GM23338 (cell line): ENCODE data around the gene RNF157. TPM values are rescaled to one million over a fixed set of nuclear protein-coding genes. Genes with fewer than 3 reads are reported as not detected.

Experiments
- ATAC-seq: fragments of 200-7000 bp; cut with Tn5 transposase; 3 replicates; pipeline ENCODE4 v1.9.1; 2020
- DNase-seq: peaks from one replicate; pipeline ENCODE4 v3.0.0-alpha.2; 2015; ENCODE audit warnings: low spot score
- H2AFZ ChIP-seq: fragments of 200-600 bp; sonication (generic); 2 replicates; pipeline ENCODE4 v1.8.0; 2016; ENCODE audit warnings: antibody characterized with exemption, mild to moderate bottlenecking, moderate library complexity
- H3F3A ChIP-seq: fragments of 200-600 bp; sonication (generic); replicated peaks from 2 replicates; pipeline ENCODE4 v1.8.0; 2017; ENCODE audit warnings: antibody characterized with exemption, mixed run types, low read depth
- H3K27ac ChIP-seq: fragments of 200-600 bp; sonication (generic); 2 replicates; pipeline ENCODE4 v1.6.1; 2016; ENCODE audit warnings: low read depth
- H3K27me3 ChIP-seq: fragments of 200-600 bp; sonication (generic); 2 replicates; pipeline ENCODE4 v1.8.0; 2016; ENCODE audit warnings: mild to moderate bottlenecking, mixed run types, moderate library complexity; ENCODE audit not compliant: insufficient read depth
- H3K36me3 ChIP-seq: fragments of 200-600 bp; sonication (generic); 2 replicates; pipeline ENCODE4 v1.8.0; 2016; ENCODE audit warnings: mild to moderate bottlenecking; ENCODE audit not compliant: insufficient read depth
- H3K4me1 ChIP-seq: fragments of 200-600 bp; sonication (generic); 2 replicates; pipeline ENCODE4 v1.8.0; 2016; ENCODE audit warnings: mild to moderate bottlenecking, moderate library complexity; ENCODE audit not compliant: insufficient read depth
- H3K4me2 ChIP-seq: fragments of 200-600 bp; sonication (generic); 2 replicates; pipeline ENCODE4 v1.7.1; 2017; ENCODE audit warnings: mixed run types
- H3K4me3 ChIP-seq: fragments of 200-600 bp; sonication (generic); 2 replicates; pipeline ENCODE4 v1.6.1; 2016; ENCODE audit warnings: mixed run types
- H3K79me2 ChIP-seq: fragments of 200-600 bp; sonication (generic); replicated peaks from 2 replicates; pipeline ENCODE4 v1.8.0; 2017; ENCODE audit warnings: mild to moderate bottlenecking; ENCODE audit not compliant: insufficient read depth
- H3K9me2 ChIP-seq: fragments of 200-600 bp; sonication (generic); 2 replicates; pipeline ENCODE4 v1.8.0; 2017; ENCODE audit not compliant: insufficient read depth
- H4K20me1 ChIP-seq: fragments of 200-600 bp; sonication (generic); replicated peaks from 2 replicates; pipeline ENCODE4 v1.8.0; 2017; ENCODE audit warnings: mild to moderate bottlenecking; ENCODE audit not compliant: insufficient read depth
- H3K27ac Mint-ChIP-seq: 2 replicates; pipeline ENCODE4 v1.8.0; 2020; ENCODE audit warnings: inconsistent platforms, mild to moderate bottlenecking, moderate library complexity, mixed read lengths
- H3K27me3 Mint-ChIP-seq: 3 replicates; pipeline ENCODE4 v1.8.0; 2022; ENCODE audit warnings: low read depth, mild to moderate bottlenecking, moderate library complexity, mixed read lengths, inconsistent platforms; ENCODE audit not compliant: insufficient read depth, poor library complexity
- H3K36me3 Mint-ChIP-seq: 3 replicates; pipeline ENCODE4 v1.8.0; 2021; ENCODE audit warnings: low read depth, mild to moderate bottlenecking, inconsistent platforms, moderate library complexity, mixed read lengths
- H3K4me1 Mint-ChIP-seq: 3 replicates; pipeline ENCODE4 v1.8.0; 2020; ENCODE audit warnings: mild to moderate bottlenecking, inconsistent platforms, mixed read lengths
- H3K4me3 Mint-ChIP-seq: 3 replicates; pipeline ENCODE4 v1.8.0; 2021; ENCODE audit warnings: moderate library complexity, mild to moderate bottlenecking, inconsistent platforms, mixed read lengths
- H3K9me3 Mint-ChIP-seq: 3 replicates; pipeline ENCODE4 v1.8.0; 2020; ENCODE audit warnings: moderate library complexity, mild to moderate bottlenecking, inconsistent platforms, mixed read lengths
- CREB1 ChIP-seq: fragments of 250-450 bp; sonication (Bioruptor Pico); IDR thresholded peaks from 2 replicates; pipeline ENCODE4 v1.5.0; 2020; ENCODE audit warnings: low read depth, mild to moderate bottlenecking, moderate library complexity
- CTCF ChIP-seq, 2 experiments: fragments of 200-600 bp in 1 of 2; sonication (generic) in 1 of 2; conservative IDR thresholded peaks; 2 replicates each; pipeline versions ENCODE4 v1.5.1 to v1.6.1; 2016 to 2017; ENCODE audit warnings: antibody characterized with exemption in 2 of 2, low read depth in 2 of 2, mild to moderate bottlenecking in 2 of 2, moderate library complexity in 1 of 2
- ETS1 ChIP-seq: IDR thresholded peaks from 2 replicates; pipeline ENCODE4 v1.6.1; 2016; ENCODE audit warnings: antibody characterized with exemption
- EZH2 ChIP-seq: fragments of 200-600 bp; sonication (generic); IDR thresholded peaks from one replicate; pipeline ENCODE4 v1.8.0; 2017; ENCODE audit warnings: antibody characterized with exemption, mild to moderate bottlenecking, low read depth; ENCODE audit not compliant: unreplicated experiment
- EZH2phosphoT487 ChIP-seq: fragments of 200-600 bp; sonication (generic); IDR thresholded peaks from one replicate; pipeline ENCODE4 v1.8.1; 2018; ENCODE audit warnings: antibody characterized with exemption; ENCODE audit not compliant: unreplicated experiment
- JUNB ChIP-seq: IDR thresholded peaks from one replicate; pipeline ENCODE4 v1.6.1; 2016; ENCODE audit warnings: antibody characterized with exemption; ENCODE audit not compliant: unreplicated experiment
- NANOG ChIP-seq: IDR thresholded peaks from 2 replicates; pipeline ENCODE4 v1.6.1; 2016; ENCODE audit warnings: antibody characterized with exemption, borderline replicate concordance
- POLR2AphosphoS5 ChIP-seq: IDR thresholded peaks from 2 replicates; pipeline ENCODE4 v1.6.1; 2016; ENCODE audit warnings: antibody characterized with exemption, low read depth
- REST ChIP-seq: IDR thresholded peaks from one replicate; pipeline ENCODE4 v1.6.1; 2018; ENCODE audit warnings: antibody characterized with exemption; ENCODE audit not compliant: unreplicated experiment
- STAT1 ChIP-seq: IDR thresholded peaks from one replicate; pipeline ENCODE4 v1.6.1; 2016; ENCODE audit warnings: antibody characterized with exemption; ENCODE audit not compliant: unreplicated experiment
- ZNF114 ChIP-seq: fragments of 250-450 bp; sonication (Bioruptor Pico); IDR thresholded peaks from 2 replicates; pipeline ENCODE4 v1.5.0; 2020; ENCODE audit warnings: mild to moderate bottlenecking, moderate library complexity
- ZNF331 ChIP-seq: fragments of 250-450 bp; sonication (Bioruptor Pico); IDR thresholded peaks from 2 replicates; pipeline ENCODE4 v1.5.0; 2020; ENCODE audit warnings: low read depth, mild to moderate bottlenecking, moderate library complexity
- ZNF462 ChIP-seq: fragments of 250-450 bp; sonication (Bioruptor Pico); IDR thresholded peaks from 2 replicates; pipeline ENCODE4 v1.5.0; 2020; ENCODE audit warnings: mild to moderate bottlenecking, moderate library complexity
- polyA plus RNA-seq: library from polyadenylated mRNA; unstranded; fragments of >200 nt; fragmentation: Nextera tagmentation; extraction: Ambion mirVana; gene quantifications from 2 replicates; pipeline ENCODE4 v1.2.1, GENCODE V29; 2016
- total RNA-seq: library from RNA; depleted of rRNA; stranded (reverse); fragments of >200 nt; shearing (Covaris generic); gene quantifications from 2 replicates; pipeline ENCODE4 v1.2.3, GENCODE V29; 2014

Gene RNF157
- total and polyA plus RNA-seq, 2 experiments from 2014 or later: 7.8 to 11.7 TPM

- H3K4me3 ChIP-seq: no peak overlapping the region
- TF ChIP-seq ZNF114 (CRISPR knock-in tag): no peak
- TF ChIP-seq CTCF (conservative IDR thresholded peaks at IDR 0.05; ENCODE audit: low read depth in 2 of 2): no peak
- no peak for TF ChIP-seq JUNB
- TF ChIP-seq NANOG: no peak
- TF ChIP-seq POLR2AphosphoS5: no peak
- no peak for TF ChIP-seq EZH2phosphoT487
- no peak for TF ChIP-seq ETS1
- TF ChIP-seq ZNF331 (CRISPR knock-in tag): no peak
- no peak for TF ChIP-seq REST
- no peak for TF ChIP-seq ZNF462 (CRISPR knock-in tag)
- TF ChIP-seq CREB1 (CRISPR knock-in tag): no peak
- no peak for TF ChIP-seq STAT1
- TF ChIP-seq EZH2: no peak
- no peak overlapping the region for H2AFZ ChIP-seq
- DNase-seq (no peak), ATAC-seq (no peak)
- peaks cover 8% of the 10 kb centered on the region for H3K4me1 ChIP-seq
- H3K9me3 Mint-ChIP-seq: no peaks in the 10 kb centered on the region
- no peak overlapping the region for H3K4me3 Mint-ChIP-seq
- peaks cover 5% of the 10 kb centered on the region; the same call in 1 of the 3 replicates for H3K36me3 Mint-ChIP-seq
- no peaks in the 10 kb centered on the region for H4K20me1 ChIP-seq
- no peaks in the 10 kb centered on the region for H3K9me2 ChIP-seq
- H3K4me2 ChIP-seq: no peak overlapping the region
- no peaks in the 10 kb centered on the region for H3K36me3 ChIP-seq
- H3K27me3 Mint-ChIP-seq: no peaks in the 10 kb centered on the region
- no peaks in the 10 kb centered on the region for H3K79me2 ChIP-seq
- peaks cover 6% of the 10 kb centered on the region; the same call in 1 of the 2 replicates for H3F3A ChIP-seq
- no peak overlapping the region for H3K27ac Mint-ChIP-seq
- H3K27ac ChIP-seq: no peak overlapping the region
- H3K27me3 ChIP-seq: no peaks in the 10 kb centered on the region
- peaks cover 29% of the 10 kb centered on the region for H3K4me1 Mint-ChIP-seq
Observed at GRCh38 chr17:76151896-76152454, 88.3 kb downstream of the RNF157 start.
